Right atrium auricular region (tissue), 2 donors: ENCODE measurements around the gene ZNF423. TPM values are rescaled to one million over a fixed set of nuclear protein-coding genes. Genes with fewer than 3 reads are reported as not detected.

Experiments used
- DNase-seq: peaks from one replicate; pipeline ENCODE4 v3.0.0-alpha.2; 2019; ENCODE audit warnings: low spot score
- H3K27ac ChIP-seq, 2 donors: fragments of 200-600 bp; sonication (generic); 1 replicate in 1 of 2; 2 replicates in 1 of 2; pipeline ENCODE4 v1.5.1; 2016 to 2019
- H3K27me3 ChIP-seq, 2 donors: fragments of 200-600 bp; sonication (generic); one replicate each; pipeline versions ENCODE4 v1.5.1 to v1.6.0; 2017 to 2019
- H3K36me3 ChIP-seq: fragments of 200-600 bp; sonication (generic); one replicate; pipeline ENCODE4 v1.5.1; 2016
- H3K4me1 ChIP-seq, 2 donors: fragments of 200-600 bp; sonication (generic); one replicate each; pipeline versions ENCODE4 v1.5.1 to v1.6.0; 2017 to 2019
- H3K4me3 ChIP-seq, 2 donors: fragments of 200-600 bp; sonication (generic); 1 replicate in 1 of 2; 2 replicates in 1 of 2; pipeline ENCODE4 v1.5.1; 2017 to 2019; ENCODE audit warnings: mild to moderate bottlenecking in 1 of 2, moderate library complexity in 1 of 2
- H3K9me3 ChIP-seq, 2 donors: fragments of 200-600 bp; sonication (generic); one replicate each; pipeline ENCODE4 v1.5.1; 2019
- total RNA-seq, 2 donors: library from RNA; depleted of rRNA; stranded (reverse); fragments of >200 nt; gene quantifications; one replicate each; pipeline ENCODE4 v1.1.0, GENCODE V29; 2016
- TF ChIP-seq, protein P1 (sequence below), 2 donors: fragments of 200-600 bp; sonication (generic); IDR thresholded peaks; one replicate each; pipeline ENCODE4 v1.5.1; 2019; ENCODE audit warnings: antibody characterized with exemption in 2 of 2

The ZNF423 gene
- total RNA-seq, 2 donors from 2014 or later = 8.5 to 10.7 TPM

DNA sequence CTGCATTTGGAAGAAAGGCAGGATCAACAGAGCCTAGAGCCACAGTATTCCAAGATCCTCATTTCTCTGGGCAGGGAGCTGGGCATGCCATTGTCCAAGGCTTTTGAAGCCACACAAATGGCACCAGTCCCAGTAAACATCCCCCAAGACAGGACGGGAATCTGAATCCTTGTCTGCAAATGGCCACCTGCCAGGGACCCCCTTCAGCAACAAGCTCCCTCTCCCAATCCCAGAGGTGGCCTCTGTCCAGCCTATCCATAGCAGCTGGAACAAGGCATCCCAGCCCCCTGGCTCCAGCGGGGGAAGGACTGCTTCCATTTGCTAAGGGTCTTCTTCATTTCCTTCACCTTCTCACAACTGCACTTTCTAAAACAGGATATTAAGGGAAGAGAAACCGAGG, 277.9 kb downstream of the ZNF423 start:
- TF ChIP-seq, protein P1, sequence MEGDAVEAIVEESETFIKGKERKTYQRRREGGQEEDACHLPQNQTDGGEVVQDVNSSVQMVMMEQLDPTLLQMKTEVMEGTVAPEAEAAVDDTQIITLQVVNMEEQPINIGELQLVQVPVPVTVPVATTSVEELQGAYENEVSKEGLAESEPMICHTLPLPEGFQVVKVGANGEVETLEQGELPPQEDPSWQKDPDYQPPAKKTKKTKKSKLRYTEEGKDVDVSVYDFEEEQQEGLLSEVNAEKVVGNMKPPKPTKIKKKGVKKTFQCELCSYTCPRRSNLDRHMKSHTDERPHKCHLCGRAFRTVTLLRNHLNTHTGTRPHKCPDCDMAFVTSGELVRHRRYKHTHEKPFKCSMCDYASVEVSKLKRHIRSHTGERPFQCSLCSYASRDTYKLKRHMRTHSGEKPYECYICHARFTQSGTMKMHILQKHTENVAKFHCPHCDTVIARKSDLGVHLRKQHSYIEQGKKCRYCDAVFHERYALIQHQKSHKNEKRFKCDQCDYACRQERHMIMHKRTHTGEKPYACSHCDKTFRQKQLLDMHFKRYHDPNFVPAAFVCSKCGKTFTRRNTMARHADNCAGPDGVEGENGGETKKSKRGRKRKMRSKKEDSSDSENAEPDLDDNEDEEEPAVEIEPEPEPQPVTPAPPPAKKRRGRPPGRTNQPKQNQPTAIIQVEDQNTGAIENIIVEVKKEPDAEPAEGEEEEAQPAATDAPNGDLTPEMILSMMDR (IDR thresholded peaks at IDR 0.05) = no peak
- Histone ChIP-seq H3K27me3 (no peaks in the 10 kb centered on the region), H3K27ac (no peak overlapping the region), H3K4me1 (peaks cover 0 to 19% of the 10 kb centered on the region in 2 donors), H3K36me3 (no peaks in the 10 kb centered on the region), H3K9me3 (no peaks in the 10 kb centered on the region), H3K4me3 (no peak overlapping the region)
- DNase-seq = no peak

DNA sequence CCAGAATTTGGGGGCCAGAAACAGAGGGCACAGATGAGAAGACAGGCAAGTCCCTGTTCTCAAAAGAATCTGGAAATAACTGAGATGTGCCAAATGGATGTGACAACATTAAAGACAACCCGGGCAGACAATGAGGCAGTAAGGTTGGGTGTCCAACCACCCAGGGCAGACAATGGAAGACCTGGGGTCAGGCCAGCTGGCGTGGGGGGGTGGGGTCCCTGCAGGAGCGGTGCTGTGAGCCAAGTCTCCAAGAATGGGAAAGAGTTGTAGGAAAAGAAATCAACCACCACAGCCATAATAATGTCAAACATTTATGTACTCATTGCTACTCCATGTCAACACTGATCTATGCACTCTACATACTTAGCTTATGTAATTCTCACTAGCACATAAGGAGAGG, 279.0 kb downstream of the ZNF423 start:
- no peak for DNase-seq
- TF ChIP-seq, protein P1 (IDR thresholded peaks at IDR 0.05) = no peak
- Histone ChIP-seq H3K4me3 (no peak overlapping the region), H3K27me3 (no peaks in the 10 kb centered on the region), H3K4me1 (peaks cover 0 to 18% of the 10 kb centered on the region in 2 donors), H3K27ac (no peak overlapping the region), H3K36me3 (no peaks in the 10 kb centered on the region), H3K9me3 (no peaks in the 10 kb centered on the region)

DNA sequence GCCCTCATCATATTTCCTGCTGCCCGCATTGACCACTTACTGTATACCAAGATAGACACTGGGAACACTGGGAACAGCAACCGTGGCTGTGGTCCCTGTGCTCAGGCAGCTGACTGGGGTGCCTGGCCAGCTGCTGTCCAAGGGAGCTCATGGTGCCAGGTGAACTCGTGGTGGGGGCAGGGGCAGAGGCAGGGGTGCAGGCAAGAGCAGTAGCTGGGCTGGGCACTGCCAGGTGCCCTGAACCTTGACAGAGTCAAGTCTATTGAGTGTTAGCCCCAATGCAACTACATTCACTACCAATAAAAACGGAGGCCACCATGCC, 279.8 kb downstream of the ZNF423 start:
- Histone ChIP-seq H3K9me3 (no peaks in the 10 kb centered on the region), H3K4me3 (no peak overlapping the region), H3K27me3 (no peaks in the 10 kb centered on the region), H3K36me3 (no peaks in the 10 kb centered on the region), H3K27ac (no peak overlapping the region), H3K4me1 (peaks cover 0 to 10% of the 10 kb centered on the region in 2 donors)
- DNase-seq = no peak
- TF ChIP-seq, protein P1 (IDR thresholded peaks at IDR 0.05) = no peak

DNA sequence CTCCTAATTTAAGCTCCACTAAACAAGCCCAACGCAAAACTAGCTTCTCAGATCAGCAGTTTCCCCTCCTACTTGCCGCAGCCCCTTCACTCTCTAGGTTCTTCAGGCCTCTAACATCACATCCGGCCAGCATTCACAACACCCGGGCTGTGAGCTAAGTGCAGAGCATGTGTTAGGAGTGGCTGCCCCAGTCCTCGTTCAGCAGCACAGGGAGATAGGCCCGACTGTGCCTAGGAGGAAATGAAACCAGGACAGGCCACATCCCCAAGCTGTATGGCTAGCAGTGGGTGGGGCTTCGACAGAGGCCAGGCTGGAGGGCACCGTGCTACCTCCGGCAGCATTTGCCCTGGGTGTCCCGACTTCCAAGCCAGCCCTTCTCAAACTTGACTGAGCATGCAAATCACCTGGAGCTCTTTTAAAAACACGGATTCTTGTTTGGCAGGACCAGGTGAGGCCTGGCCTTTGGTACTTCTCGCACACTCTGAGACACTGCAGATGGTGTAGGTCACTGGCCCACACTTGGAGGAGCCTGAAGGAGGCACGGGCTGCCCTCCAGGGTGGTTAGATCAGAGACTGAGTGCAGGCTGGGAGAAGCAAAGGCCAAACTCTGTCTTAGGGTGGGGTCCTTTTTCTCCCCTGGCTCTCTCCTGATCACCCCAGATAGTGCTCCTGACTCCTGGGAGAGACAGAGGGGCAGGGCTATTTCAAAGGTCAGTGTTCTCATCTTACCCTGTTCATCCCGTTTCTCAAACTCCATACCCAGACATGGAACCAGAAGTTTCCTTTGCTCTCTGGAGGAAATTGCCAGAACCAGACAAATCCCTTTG, 280.4 kb downstream of the ZNF423 start:
- TF ChIP-seq, protein P1 (IDR thresholded peaks at IDR 0.05) = no peak
- H3K36me3 ChIP-seq = no peaks in the 10 kb centered on the region
- no peaks in the 10 kb centered on the region for H3K9me3 ChIP-seq
- peaks cover 0 to 7% of the 10 kb centered on the region in 2 donors for H3K4me1 ChIP-seq
- H3K4me3 ChIP-seq = no peak overlapping the region
- no peaks in the 10 kb centered on the region for H3K27me3 ChIP-seq
- no peak overlapping the region for H3K27ac ChIP-seq
- no peak for DNase-seq

DNA sequence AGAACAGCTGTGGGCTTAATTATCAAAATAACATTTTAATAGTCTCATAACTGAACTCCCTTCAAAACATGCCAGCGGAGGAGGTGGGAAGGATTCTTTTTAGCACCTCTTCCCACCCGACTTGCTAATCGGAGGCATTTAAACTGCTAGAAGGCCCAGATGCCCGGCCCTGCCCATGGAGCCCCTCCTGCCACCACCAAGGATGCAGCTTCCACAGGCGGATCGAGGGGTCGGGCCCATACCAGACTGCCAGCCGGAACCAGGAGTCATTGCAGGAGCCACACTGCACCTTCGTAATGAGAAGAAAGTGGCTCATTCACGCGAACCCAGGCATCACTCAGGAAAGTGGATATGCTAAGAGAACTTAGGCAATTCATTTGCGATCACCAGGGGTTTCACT, 281.1 kb downstream of the ZNF423 start:
- H3K4me3 ChIP-seq = no peak overlapping the region
- H3K9me3 ChIP-seq = no peaks in the 10 kb centered on the region
- no peaks in the 10 kb centered on the region for H3K27me3 ChIP-seq
- no peak overlapping the region for H3K27ac ChIP-seq
- H3K4me1 ChIP-seq = peaks cover 0 to 7% of the 10 kb centered on the region in 2 donors
- no peak for DNase-seq
- TF ChIP-seq, protein P1 (IDR thresholded peaks at IDR 0.05) = no peak
- H3K36me3 ChIP-seq = no peaks in the 10 kb centered on the region

DNA sequence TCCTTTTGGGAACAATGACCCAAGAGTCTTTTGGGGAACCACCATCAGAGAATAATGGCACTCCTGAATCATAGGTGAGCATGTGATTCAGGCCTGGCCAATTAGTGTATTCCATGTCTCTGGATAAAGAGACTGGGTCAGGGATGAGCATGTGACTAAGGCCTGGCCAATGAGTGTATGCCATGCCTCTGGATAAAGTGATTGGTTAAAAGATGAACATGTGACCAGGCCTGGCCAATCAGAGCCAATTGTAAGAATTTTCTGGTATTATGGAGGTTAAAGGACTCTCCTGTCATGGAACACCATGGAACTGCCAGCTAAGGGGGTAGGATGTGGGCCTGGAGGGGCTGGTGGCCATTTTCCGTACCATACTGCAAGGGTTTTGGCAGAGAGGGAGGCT, 288.0 kb downstream of the ZNF423 start:
- Histone ChIP-seq H3K4me3 (no peak overlapping the region), H3K27ac (no peak overlapping the region), H3K27me3 (no peaks in the 10 kb centered on the region), H3K4me1 (no peaks in the 10 kb centered on the region), H3K36me3 (no peaks in the 10 kb centered on the region), H3K9me3 (no peaks in the 10 kb centered on the region)
- no peak for DNase-seq
- TF ChIP-seq, protein P1 (IDR thresholded peaks at IDR 0.05) = no peak
